Glutamatergic neuron (in vitro differentiated cells): ENCODE measurements around the gene APOB. TPM values are rescaled to one million over a fixed set of nuclear protein-coding genes. Genes with fewer than 3 reads are reported as not detected.

Source experiments
- DNase-seq: peaks from one replicate; pipeline ENCODE4 v3.0.0; 2022
- H3K27ac Mint-ChIP-seq: one replicate; pipeline ENCODE4 v1.8.0; 2020; ENCODE audit warnings: mild to moderate bottlenecking, mixed read lengths, inconsistent platforms; ENCODE audit not compliant: unreplicated experiment
- H3K27me3 Mint-ChIP-seq: one replicate; pipeline ENCODE4 v1.8.0; 2020; ENCODE audit warnings: mild to moderate bottlenecking, moderate library complexity, mixed read lengths, inconsistent platforms; ENCODE audit not compliant: unreplicated experiment
- H3K36me3 Mint-ChIP-seq: one replicate; pipeline ENCODE4 v1.8.0; 2020; ENCODE audit warnings: mild to moderate bottlenecking, mixed read lengths, inconsistent platforms; ENCODE audit not compliant: unreplicated experiment
- H3K4me1 Mint-ChIP-seq: one replicate; pipeline ENCODE4 v1.8.0; 2020; ENCODE audit warnings: mild to moderate bottlenecking, low read depth, mixed read lengths, inconsistent platforms; ENCODE audit not compliant: unreplicated experiment
- H3K4me3 Mint-ChIP-seq: one replicate; pipeline ENCODE4 v1.8.0; 2020; ENCODE audit warnings: mild to moderate bottlenecking, mixed read lengths, inconsistent platforms; ENCODE audit not compliant: unreplicated experiment
- H3K9me3 Mint-ChIP-seq: one replicate; pipeline ENCODE4 v1.8.0; 2020; ENCODE audit warnings: mild to moderate bottlenecking, moderate library complexity, mixed read lengths, inconsistent platforms; ENCODE audit not compliant: unreplicated experiment
- total RNA-seq: library from RNA; stranded (reverse); fragmentation: NEBNext Ultra II Directional; extraction: Animal tissue kit (Norgen Biotek cat#: 25700); gene quantifications from one replicate; pipeline ENCODE4 v1.2.1, GENCODE V29; 2021; ENCODE audit not compliant: unreplicated experiment
- TF ChIP-seq, protein P1 (sequence below): fragments of 200-600 bp; sonication (generic); IDR thresholded peaks from one replicate; pipeline ENCODE4 v1.5.0; 2021; ENCODE audit not compliant: partially characterized antibody, unreplicated experiment

APOB gene
- total RNA-seq, 1 donor from 2014 or later = not detected

DNA sequence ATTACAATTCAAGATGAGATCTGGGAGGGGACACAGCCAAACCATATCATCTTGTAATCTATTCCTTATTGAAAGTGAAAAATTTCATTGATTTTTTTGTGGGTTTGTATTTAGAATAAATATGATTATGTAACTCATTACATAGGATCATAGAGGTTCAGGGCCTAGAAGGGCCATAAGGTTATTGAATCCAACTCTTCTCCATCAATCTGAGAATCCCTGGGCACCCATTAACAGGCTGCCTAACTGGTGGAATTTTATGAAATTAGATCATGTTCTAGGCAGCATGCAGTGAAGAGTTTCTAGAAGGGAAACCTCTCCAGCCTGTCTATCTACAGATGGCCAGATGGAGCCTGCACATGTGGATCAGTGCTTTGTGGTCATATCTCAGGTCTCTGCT, 6.3 kb upstream of the APOB start:
- Mint-ChIP-seq H3K36me3 (no peaks in the 10 kb centered on the region), H3K27ac (no peak overlapping the region), H3K4me1 (no peaks in the 10 kb centered on the region), H3K9me3 (no peaks in the 10 kb centered on the region), H3K27me3 (peaks cover 8% of the 10 kb centered on the region), H3K4me3 (no peak overlapping the region)
- TF ChIP-seq, protein P1, sequence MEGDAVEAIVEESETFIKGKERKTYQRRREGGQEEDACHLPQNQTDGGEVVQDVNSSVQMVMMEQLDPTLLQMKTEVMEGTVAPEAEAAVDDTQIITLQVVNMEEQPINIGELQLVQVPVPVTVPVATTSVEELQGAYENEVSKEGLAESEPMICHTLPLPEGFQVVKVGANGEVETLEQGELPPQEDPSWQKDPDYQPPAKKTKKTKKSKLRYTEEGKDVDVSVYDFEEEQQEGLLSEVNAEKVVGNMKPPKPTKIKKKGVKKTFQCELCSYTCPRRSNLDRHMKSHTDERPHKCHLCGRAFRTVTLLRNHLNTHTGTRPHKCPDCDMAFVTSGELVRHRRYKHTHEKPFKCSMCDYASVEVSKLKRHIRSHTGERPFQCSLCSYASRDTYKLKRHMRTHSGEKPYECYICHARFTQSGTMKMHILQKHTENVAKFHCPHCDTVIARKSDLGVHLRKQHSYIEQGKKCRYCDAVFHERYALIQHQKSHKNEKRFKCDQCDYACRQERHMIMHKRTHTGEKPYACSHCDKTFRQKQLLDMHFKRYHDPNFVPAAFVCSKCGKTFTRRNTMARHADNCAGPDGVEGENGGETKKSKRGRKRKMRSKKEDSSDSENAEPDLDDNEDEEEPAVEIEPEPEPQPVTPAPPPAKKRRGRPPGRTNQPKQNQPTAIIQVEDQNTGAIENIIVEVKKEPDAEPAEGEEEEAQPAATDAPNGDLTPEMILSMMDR = no peak
- no peak for DNase-seq

DNA sequence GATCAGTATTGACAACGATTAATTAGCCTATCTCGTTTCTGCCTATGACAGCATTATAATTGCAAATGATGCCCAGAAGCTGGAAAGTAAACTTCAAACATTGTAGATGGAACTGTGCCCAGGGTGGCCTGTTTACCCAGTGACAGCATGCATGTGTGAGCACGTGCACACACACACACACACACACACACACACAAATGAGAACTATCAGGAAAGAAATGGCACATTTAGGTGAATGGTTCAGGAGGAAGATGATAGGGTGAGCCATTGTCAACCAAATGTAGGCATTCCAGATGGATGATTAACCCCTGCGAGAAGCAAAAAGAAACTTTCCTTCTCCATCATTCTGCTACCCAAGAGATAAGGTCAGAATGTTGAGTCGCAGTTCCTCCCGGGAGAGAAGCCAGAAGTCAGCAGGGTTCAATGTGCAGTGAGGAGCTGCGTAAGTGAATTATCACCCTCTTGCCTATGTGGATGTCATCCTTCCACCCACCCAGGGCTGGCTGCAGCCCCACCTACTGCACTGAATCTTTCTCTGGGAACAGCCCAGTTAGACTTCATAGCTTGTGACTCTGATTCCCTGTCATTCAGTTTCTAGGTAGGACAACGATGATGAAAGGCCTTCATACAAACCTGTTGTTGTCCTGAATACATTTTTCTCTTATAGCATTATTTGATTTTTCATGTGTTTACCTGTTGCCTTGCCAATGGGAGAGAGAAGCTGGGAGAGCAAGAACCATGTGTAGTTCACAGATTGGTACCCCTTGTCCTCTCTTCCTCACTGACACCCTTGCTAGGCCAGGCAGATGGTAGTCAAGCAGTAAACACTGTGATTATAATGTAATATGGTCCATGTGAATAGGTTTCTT, 3.5 kb upstream of the APOB start:
- TF ChIP-seq, protein P1 = no peak
- no peak for DNase-seq
- Mint-ChIP-seq H3K4me1 (peaks cover 2% of the 10 kb centered on the region), H3K9me3 (no peaks in the 10 kb centered on the region), H3K27ac (no peak overlapping the region), H3K4me3 (no peak overlapping the region), H3K27me3 (peaks cover 5% of the 10 kb centered on the region), H3K36me3 (no peaks in the 10 kb centered on the region)

DNA sequence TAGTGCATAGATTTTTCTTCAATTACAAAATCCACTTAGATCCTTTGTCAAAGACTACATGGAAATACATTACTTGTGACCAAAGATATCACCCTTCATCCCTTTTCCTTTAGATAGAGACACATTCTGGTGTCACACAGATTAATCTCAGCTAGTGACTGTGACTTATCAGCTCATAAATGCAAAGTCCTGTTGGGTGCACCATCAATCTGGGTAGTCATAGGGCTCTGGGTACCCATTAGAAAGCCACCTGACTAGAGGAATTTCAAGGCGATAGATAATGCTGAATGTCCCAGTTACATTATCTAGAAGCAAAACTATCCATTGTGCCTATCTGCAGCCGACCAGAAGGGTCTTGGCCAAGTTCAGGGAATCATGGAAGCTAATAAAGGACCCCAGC, 2.6 kb upstream of the APOB start:
- Mint-ChIP-seq H3K27me3 (peaks cover 7% of the 10 kb centered on the region), H3K36me3 (no peaks in the 10 kb centered on the region), H3K9me3 (no peaks in the 10 kb centered on the region), H3K27ac (no peak overlapping the region), H3K4me1 (peaks cover 2% of the 10 kb centered on the region), H3K4me3 (no peak overlapping the region)
- DNase-seq = no peak
- TF ChIP-seq, protein P1 = no peak

DNA sequence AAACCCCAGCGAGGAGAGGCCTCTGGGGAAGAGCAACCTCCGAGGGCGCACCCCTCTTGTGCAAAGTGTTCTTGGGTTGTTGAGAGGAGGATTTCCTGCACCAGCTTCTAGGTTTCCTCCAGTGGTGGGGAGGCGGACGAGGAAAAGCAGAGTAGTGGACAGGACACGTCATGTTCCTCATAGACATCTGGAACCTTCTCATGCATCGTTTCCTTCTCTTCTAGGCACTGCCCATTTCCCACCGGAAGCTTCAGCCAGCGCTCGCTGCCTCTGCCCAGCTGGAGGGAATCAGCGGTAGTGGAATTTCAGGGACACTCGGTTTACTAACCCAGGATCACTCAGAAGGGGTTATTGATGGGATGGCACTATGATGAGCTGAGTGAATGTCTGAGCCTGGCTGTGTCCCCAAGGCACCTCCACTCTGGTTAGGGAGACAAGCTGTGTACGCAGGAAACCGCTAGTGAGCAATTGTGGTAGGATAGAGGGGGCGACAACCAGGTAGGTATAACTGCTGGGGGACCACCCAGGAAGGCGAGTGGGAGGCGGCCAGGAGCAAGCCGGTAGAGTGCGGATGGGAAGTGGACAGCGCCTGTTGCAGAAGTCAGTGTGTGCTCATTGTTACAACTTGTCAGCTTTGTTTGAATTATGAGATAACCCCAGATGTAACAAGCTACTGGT, 960 bp upstream of the APOB start:
- Mint-ChIP-seq H3K4me3 (no peak overlapping the region), H3K9me3 (no peaks in the 10 kb centered on the region), H3K36me3 (no peaks in the 10 kb centered on the region), H3K27ac (no peak overlapping the region), H3K4me1 (peaks cover 2% of the 10 kb centered on the region), H3K27me3 (peaks cover 7% of the 10 kb centered on the region)
- DNase-seq = no peak
- TF ChIP-seq, protein P1 = no peak
